ENCODE results near the gene FAM222A.

DNA sequence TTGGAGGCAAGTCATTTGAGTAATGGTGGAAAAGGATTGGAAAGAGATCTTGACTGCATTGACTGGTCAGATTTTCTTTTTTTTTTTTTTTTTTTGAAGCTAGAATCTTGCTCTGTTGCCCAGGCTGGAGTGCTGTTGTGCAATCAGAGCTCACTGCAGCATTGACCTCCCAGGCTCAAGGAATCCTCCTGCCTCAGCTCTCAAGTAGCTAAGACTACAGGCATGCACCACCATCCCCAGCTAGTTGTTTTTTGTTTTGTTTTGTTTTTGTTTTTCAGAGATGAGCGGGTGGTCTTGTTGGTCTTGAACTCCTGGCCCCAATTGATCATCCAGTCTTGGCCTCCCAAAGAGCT, 30.9 kb upstream of the FAM222A start:
- no peak for TF ChIP-seq YY1 (IDR thresholded peaks at IDR 0.05; ENCODE audit: insufficient read depth, insufficient read length)
- no peak for TF ChIP-seq ZNF274 (IDR thresholded peaks at IDR 0.05; ENCODE audit: low read depth, low read length)

All from NT2/D1 (cell line).